Measurements from ENCODE around the gene IL4.

- TF ChIP-seq CTCF (IDR thresholded peaks at IDR 0.05) = no peak
- TF ChIP-seq JUN (CRISPR knock-in tag; IDR thresholded peaks at IDR 0.05) = no peak
- TF ChIP-seq SP1 (CRISPR knock-in tag; conservative IDR thresholded peaks at IDR 0.05) = no peak
- no peak for TF ChIP-seq USF2 (CRISPR knock-in tag; IDR thresholded peaks at IDR 0.05)
- no peak for TF ChIP-seq ZNF281 (CRISPR knock-in tag; IDR thresholded peaks at IDR 0.05)
- no peak for TF ChIP-seq E2F5 (CRISPR knock-in tag; IDR thresholded peaks at IDR 0.05)
- no peak for TF ChIP-seq ETV6 (CRISPR knock-in tag; IDR thresholded peaks at IDR 0.05)
- no peak for TF ChIP-seq KAT7 (CRISPR knock-in tag; IDR thresholded peaks at IDR 0.05; ENCODE audit: borderline replicate concordance)
- TF ChIP-seq CREB1 (CRISPR knock-in tag; IDR thresholded peaks at IDR 0.05) = no peak
- TF ChIP-seq ESRRA (CRISPR knock-in tag; IDR thresholded peaks at IDR 0.05; ENCODE audit: borderline replicate concordance) = no peak
- no peak for TF ChIP-seq PREB (CRISPR knock-in tag; IDR thresholded peaks at IDR 0.05; ENCODE audit: borderline replicate concordance)
- TF ChIP-seq TP53 (CRISPR knock-in tag; IDR thresholded peaks at IDR 0.05) = no peak
- no peak for TF ChIP-seq ELF4 (CRISPR knock-in tag; IDR thresholded peaks at IDR 0.05; ENCODE audit: low read depth)
These were observed 15.7 kb downstream of the IL4 start for GRCh38 chr5:132689513-132689912.

All from WTC11 (cell line).